ENCODE data around the gene TTLL12. TPM values are rescaled to one million over a fixed set of nuclear protein-coding genes. Genes with fewer than 3 reads are reported as not detected.

Gene TTLL12
- total RNA-seq, 1 experiment from 2014 or later, result 113 TPM

DNA sequence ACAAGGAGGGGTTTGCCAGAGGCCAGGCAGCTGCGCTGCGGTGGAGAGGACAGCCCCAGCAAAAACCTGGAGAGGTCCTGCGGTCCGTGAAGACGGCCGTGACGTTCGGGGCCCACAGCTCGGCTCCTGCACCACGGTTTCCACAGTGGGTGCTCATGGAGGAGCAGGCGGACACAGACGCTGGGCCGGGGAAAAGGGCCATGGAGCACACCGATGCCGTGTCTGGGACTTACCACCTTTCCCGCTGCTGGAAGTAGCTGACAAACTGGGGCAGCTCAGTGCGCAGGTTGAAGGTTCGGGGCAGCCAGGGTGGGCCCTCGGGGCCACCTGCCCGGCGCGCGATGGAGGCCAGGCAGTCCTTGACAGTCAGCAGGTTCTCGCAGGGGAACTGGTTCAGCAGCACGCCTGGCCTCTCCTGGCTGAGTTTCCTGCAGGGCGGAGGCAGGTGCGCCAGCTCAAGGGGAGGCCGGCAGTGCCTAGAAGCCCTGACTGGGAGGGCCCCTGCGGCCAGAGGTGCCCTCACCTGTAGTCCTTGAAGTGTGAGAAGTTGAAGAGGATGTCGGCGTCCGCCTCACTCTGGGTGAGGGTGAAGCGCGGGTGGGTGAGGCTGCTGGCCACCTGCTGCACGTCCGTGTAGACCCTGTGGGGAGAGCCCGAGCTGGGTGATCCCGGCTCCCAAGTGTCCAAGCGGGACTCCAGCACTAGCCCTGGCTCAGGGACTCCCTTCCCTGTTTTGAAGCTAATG lies 12.8 kb downstream of the TTLL12 start:
- no peak for DNase-seq (ENCODE audit: low read depth)

DNA sequence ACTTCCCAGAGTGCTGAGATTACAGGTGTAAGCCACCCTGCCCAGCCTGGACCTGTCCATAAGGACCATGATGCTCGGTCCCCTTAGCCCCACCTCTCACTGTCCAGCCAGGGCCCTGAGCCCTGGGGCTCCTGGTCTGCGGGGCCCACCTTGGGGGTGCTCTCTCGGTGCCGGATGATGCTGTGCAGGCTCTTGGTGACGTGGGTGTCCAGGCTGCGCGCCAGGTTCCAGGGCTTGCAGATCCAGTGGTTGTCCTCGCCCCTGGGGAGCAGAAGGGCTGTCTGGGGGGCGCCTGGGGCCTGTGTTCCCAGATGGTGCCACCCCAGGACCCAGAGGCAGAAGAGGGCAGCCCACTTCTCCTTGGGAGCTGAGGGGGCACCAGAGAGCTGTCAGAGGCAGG lies 13.4 kb downstream of the TTLL12 start:
- DNase-seq (ENCODE audit: low read depth), result no peak

DNA sequence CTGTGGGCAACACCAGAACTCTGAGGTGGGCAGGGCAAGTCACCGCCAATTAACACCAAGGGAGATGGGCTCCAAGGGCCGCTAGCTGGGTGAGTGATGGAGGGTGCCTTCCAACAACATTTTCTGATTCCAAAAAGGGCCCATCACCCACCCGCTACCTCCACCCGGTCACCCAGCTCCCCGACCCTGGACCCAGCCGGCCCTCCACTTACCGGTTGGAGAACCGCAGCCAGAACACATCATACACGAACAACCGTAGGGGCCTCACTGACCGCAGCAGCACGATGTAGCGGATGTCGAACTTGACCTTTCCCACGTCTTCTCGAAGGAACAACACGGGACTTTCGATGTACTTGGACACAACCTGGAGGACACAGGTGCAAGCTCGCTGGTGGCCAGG lies 14.7 kb downstream of the TTLL12 start:
- DNase-seq (ENCODE audit: low read depth), result no peak

DNA sequence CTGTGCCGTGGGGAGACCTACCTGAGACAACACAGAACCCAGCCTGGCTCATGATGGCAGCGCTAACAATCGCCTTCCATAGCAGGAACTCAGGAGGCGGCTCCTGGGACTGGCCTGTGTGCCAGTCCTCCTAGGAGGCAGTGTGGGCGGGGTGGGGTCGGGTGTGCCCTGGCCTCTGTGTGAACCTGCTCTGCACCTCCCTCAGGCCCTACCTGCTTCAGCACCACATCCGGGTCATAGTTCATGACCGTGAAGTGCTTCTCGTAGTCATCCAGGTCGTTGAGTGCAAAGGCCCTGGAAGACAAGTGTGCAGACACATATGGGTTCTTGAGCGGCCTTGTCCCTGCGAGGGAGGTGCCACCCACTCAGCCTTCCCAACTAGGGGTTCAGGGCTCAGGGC lies 15.3 kb downstream of the TTLL12 start:
- no peak for DNase-seq (ENCODE audit: low read depth)

DNA sequence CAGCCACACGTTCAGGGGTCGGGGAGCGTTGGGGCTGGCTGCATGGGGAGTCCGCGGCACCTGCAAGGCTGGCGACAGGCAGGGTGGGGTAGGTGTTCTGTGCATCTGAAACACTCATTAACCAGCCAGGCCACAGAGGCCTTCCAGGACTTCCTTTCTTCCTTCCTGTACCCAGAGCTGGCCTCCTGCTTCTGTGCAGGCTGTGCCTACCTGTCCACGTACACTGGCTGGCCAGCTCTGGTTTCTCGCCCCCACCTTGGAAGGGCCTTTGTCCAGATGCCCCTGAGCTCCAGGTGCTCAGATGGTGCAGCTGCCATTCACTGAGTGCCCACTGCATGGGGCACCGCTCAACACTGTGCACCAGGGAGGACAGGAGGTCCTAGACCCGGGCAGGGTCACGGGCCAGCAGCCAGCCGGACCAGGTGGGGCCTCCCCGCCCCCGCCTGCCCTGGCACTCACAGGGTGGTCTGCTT lies 15.9 kb downstream of the TTLL12 start:
- DNase-seq (ENCODE audit: low read depth), result no peak

DNA sequence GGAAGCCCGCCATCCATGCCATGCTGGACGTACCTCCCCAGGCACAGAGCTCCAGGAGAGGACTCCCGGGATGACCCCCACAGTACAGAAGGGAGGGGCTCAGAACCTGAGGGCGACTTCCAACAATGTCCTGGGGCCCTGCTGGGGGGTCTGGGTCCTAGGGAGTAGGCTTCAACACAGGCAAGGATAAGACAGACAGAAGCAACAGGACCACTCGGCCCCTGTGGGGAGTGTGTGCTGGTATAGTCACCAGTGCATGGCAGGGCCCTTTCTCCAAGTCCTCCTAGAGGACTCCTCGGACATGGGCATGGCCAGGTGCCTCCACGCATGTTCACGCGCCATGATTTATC lies 16.8 kb downstream of the TTLL12 start:
- DNase-seq (ENCODE audit: low read depth), result no peak

DNA sequence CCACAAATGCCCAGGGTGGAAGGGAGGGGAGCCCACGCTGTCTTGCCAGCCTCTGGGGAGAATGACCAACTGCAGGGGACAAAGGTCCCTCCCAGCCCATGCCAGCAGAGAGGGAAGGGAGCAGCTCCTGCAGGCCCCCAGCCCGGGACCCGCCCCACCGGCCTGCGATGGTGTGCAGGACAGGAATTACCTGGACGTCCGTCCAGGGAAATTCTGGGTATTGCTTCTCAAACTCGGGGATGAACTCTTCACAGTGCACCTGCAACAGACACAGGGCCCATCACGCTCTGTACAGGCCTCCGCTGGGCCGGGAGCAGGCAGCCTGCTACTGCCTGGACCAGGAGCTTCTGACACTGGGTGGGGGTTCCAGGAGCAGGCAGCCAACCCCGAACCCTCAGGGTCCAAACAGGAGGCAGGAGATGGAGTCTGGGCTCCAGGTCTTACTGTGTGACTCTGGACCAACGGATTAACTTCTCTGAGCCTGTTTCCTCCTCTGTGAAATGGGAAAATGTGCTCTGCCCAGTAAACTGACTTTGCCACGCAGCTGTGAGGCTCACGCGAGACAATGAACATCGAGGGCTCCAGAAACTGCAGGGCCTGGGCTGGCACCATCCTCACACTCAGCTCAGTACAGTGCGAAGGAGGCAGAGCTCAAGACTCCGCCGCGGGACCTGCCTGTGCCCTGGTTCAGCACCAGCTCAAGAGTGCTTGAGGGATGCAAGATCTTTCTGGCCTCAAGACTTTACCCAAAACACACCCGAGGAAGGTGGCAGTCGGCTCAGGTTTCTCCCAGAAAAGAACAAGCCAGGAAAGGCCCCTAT lies 17.4 kb downstream of the TTLL12 start:
- DNase-seq (ENCODE audit: low read depth), result no peak

DNA sequence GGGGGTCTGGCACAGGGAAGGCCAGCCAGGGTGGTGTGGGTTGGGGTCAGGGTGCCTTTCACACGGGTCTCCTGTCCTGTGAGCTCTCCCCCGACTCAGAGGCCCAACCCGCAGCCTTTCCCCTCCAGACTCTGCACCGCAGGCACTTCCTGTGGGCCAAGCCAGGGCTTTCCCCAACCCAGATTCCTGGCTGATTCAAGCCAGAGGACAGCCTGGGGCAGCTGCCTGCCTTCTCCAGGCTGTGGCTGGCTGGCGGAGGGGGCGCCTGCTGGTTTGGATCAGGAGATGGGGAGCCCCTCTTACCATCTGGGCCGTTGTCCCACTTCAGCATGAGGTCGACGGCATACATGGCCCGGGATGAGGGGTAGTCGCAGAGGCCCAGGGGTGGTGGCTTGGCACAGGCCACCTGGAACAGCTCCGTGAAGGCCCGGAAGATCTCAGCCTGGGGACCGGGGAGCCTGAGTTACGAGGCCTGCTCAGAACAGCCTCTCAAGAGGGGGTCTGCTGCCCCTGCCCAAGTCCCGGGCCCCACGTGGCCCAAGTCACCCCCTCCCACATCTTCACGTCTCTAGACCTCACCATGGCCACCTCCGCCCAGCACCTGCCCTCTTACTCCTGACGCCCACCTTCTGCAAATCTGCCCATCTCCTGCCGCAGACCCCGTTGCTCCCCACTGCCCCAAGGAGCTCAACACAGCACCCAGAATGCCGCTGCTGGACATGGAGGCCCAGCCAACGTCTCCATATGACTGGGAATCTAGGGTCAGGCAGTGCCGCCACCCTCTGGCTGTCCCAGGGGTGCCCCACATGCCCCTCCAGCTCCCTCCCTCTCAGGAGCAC lies 18.2 kb downstream of the TTLL12 start:
- DNase-seq (ENCODE audit: low read depth), result no peak

DNA sequence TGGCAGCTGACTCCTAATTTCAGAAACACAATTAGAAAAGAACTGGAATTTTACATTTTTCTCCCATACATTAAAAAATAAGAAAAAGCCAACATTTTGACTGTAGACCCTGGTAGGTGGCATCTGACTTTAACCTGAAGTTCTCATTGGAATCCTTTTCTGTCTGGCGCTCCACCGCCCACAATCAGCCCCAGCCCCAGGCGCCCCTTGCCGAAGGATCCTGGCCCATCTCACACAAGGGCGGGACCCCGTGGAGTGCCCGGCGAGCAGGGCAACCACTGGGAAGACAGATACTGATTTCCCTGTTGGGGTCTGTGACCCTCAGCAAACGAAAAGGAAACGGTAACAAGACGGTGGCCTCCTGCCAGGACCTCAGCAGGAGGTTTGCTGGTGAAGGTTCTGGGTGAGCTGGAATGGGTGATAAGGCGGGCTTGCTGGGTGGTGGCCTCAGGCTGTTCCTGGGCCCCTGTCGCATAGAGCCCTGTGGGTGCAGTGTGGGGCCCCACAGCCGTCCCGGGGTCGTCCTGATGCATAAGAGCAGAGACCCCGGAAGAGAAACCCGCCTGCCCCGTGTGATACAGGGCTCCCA lies 19.8 kb downstream of the TTLL12 start:
- DNase-seq (ENCODE audit: low read depth), result no peak

DNA sequence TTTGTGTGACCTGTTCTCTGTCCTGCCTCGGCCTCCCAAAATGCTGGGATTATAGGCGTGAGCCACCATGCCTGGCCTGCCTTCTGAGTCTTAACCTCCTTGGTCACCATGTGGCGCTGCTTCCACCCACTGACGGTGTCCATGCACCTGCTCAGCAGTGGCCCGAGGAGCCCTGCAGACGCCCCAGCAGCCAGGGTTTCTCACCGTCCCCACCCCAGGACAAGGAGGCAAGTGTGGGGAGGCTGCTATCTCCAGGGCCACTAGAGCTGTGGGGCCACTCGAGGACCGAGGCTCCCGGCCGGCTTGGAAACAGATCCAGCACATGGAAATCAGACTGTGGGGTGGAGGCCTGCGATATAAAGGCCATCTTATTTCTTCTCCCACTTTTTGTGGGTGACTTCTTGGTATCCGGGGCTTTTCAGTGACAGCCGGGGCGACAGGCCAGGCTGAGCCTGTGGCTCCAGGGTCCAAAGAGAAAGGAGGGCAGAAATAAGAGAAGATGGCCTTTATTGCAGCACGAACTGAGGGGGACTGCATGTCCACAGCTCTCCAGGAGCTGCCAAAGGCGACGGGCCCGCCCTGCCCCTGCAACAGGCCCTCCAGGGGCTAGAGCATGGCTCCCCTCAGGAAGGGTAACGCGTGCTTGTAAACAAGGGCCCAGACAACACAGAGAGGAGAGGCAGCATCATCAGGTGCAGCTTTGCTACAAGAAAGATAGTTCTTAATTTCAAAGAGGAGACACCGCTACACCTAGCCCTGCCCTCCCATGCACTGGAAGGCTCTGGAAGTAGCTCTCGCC lies 20.6 kb downstream of the TTLL12 start:
- no peak for DNase-seq (ENCODE audit: low read depth)

DNA sequence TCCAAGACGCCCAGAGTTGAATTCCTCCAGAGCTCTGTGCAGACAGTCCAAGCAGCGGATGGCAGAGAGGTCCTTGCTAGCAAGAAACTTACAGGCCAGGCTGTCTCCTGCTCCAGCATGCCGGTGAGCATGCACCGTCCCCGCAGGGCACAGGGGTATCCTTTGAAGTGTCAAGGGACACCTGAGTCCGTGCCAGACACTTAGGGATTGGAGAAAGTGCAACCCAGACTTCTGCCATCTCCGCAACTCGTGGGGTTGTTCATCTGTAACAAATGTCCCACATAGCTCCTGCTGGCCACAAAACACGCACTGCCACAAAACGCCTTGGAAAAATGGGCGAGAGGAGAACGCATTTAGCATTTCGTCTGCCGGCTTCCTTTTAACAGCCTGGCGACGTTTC lies 22.3 kb downstream of the TTLL12 start:
- DNase-seq (ENCODE audit: low read depth), result no peak

DNA sequence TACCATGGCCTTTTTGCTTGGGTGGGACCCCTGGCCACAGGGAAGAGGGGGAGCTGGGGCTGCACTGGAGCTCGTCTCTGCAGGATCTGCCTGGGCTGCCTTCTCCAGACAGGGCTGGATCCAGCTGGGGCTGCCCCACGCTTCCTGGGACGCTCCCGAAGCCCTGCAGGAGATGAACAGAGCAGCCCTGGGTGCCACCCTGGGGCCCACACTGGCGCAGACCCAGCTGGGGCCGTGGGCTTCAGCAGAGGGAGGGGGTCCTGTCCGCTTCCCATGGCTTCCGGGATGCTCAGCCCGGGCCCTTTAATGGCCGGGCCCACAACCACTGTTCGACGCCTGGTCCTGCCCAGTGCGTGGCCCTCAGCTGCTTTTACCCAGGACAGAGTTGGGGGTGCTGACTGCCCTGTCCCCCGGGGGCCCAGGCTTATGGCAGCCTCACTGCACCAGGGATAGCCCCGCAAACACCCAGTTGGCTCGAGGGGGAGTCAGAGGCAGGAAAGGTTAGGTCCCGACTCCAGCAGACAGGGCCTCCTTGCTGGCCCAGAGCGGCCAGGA lies 23.6 kb downstream of the TTLL12 start:
- no peak for DNase-seq (ENCODE audit: low read depth)

DNA sequence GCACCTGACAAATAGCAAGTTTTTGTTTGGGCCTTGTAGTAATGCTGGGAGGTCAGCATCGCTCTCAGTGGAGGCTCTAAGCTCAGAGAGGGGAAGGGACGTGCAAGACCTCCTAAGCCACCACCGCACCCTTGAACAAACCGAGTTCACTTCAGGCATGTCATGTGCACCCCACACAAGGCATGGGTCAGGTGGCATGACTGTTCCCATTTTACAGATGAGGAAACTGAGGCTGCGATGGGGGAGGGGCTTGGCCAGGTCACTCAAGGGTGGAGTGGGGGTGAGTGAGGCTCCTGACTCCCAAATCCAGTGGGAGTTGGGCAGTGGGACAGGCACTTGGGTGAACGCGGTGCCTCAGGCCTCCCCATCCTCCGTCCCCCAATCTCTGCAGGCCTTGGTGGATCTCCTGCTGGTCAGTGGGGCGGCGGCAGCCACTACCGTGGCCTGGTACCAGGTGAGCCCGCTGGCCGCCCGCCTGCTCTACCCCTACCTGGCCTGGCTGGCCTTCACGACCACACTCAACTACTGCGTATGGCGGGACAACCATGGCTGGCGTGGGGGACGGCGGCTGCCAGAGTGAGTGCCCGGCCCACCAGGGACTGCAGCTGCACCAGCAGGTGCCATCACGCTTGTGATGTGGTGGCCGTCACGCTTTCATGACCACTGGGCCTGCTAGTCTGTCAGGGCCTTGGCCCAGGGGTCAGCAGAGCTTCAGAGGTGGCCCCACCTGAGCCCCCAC lies 24.4 kb downstream of the TTLL12 start:
- no peak for DNase-seq (ENCODE audit: low read depth)

DNA sequence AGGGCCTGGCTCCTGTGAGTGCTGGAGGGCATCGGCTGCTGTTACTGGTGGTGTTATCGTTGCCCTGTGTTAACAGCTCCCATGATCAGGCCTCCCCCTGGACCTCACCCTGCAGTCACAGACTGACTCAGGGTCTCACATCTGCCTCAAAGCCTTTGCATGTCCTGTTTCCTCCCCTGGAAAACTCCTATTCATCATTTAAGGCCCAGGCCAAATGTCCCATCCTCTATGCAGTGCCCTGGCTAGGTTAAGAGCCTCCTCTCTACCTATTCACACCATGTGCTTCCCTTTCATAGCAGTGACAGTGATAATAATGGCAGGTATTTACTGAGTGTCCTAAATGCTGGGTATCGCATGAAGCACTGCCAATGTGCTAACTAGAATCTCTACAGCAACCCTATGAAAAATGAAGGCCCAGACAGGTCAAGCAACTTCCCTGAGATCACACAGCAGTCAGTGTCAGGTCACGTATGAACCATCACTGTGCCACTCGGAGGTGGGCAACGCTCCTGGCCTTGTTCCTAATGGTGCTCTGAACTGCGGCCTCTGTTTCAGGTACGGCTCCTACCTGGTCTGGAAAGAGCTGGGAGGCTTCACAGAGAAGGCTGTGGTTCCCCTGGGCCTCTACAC lies 26.3 kb downstream of the TTLL12 start:
- DNase-seq (ENCODE audit: low read depth), result no peak

DNA sequence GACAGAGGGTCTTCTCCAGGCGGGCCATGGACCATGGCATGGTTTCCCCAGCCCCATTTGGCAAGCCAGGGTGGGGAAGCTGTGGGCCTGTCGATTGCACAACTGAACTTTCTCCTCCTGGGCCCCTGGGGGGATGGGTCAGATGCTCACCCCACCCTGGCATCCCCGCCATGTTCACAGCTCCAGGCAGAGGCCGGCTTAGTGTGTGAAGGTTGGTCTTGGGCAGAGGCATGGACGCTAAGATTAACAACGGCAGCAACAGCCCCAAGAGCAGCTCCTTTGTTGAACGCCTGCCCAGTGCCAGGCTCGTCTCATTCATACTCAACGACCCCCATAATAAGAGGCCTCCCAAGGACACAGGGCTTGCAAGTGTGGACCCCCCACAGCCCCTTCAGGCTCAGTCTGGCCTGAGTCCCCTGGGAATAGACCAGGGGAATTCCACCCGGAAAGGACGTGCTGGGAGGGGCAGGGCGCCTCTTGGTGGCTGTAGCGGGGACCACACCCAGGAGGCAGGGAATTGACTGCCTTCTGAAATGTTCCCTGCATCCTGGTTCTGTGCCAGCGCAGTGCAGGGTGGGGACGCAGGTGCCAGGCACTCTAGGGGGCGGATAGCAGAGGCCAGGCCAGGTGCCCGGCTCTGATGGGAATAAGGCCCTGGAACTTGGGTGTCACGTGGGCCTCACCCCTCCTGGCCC lies 27.3 kb downstream of the TTLL12 start:
- DNase-seq (ENCODE audit: low read depth), result no peak

DNA sequence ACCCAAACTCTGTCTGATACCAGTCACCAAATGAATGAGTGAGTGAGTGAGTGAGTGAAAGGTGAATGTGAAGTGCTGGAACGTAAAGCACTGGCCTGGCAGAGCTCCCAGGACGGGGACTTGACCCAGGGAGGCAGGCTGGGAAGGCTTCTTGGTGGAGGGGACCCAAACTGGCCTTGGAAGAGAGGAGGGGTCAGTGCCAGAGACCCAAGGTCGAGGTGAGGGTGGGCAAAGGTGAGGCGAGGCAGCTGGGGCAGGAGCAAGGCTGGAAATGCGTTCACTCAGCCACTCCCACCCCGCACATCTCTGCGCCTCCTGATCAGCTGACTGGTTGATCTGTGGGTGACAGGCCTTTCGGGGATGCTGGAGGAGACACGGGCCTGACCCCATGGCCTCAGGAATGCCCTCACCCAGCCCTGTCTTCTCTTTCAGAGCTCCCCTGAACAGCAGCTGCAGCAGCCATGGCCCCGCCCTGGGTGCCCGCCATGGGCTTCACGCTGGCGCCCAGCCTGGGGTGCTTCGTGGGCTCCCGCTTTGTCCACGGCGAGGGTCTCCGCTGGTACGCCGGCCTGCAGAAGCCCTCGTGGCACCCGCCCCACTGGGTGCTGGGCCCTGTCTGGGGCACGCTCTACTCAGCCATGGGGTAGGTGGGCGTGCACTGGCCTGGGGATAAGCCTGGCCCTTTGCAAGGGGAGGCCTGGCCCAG lies 28.0 kb downstream of the TTLL12 start:
- no peak for DNase-seq (ENCODE audit: low read depth)

DNA sequence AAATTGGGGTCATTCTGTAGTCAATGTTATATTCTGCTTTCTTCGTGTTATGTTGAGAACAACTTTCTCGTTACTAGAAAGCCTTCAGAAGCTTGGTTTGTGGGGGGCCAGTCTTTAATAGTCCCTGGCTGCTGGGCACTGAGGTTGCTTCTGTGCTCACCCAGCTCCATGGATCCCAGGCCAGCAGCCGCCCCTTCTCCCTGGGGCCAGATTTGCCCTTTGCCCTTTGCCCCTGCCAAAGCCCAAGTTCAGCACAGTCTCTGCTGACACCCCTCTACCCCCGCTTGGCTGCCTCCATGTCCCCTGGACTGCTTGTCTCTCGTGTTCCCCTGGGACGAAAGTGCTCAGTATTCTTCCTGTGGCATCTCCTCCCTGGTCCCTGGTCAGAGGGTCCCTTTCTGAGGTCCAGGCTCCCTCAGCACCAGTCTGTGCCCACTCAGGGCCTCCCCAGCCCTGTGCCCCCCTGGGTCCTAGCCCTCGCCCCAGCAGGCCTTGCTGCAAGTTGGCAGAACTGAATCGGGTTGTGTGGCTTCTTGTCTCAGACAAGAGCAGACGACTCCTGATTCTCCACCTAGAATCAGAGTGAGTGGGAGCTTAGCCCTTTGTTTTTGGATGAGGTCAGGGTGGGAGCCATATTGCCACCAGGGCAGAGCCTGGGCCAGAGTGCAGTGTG lies 28.9 kb downstream of the TTLL12 start:
- no peak for DNase-seq (ENCODE audit: low read depth)
